ENCODE measurements around the gene GPBP1L1. TPM values are rescaled to one million over a fixed set of nuclear protein-coding genes. Genes with fewer than 3 reads are reported as not detected.

The GPBP1L1 gene
- total RNA-seq, 1 donor from 2014 or later, result 100 TPM

DNA sequence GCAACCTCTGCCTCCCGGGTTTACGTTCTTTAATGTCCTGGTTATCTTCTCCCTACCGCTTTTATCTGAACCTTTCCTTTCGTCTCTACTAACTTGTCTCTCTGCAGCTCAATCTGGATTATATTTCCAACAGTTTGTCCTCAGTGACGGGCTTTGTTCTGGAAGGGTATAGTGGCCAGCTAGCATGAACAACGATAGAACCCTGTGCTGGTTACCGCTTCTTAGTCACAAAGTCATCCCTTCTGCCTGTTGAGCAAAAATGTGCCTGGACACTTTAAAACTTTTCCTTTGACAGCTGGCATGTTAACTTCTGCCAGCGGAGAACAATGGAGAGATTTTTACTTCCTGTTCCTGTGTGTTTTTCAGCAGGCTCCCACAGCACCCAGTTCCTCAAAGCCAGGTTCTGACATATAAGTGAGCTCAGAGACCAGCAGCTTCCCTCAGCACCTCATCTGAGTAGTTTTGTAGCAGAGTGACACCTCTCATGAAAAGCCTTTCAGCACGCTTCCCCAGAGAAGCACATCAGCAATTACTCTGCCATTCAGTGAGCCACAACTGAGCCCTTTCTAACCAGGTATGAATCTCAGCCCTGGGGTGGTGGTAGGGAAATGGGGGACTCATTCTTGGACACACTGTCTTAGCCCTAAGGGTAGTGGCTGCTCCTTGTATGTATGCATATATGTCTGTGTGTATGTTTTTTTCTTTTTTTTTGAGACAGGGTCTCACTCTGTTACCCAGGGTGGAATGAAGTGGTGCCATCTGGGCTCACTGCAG, 38.9 kb downstream of the GPBP1L1 start:
- peaks cover 51% of the 10 kb centered on the region for H3K36me3 Mint-ChIP-seq (ENCODE audit: low read depth)
- H3K9me3 Mint-ChIP-seq, result no peaks in the 10 kb centered on the region
- H3K4me1 Mint-ChIP-seq (ENCODE audit: low read depth), result peaks cover 2% of the 10 kb centered on the region
- intact Hi-C loops (cut with micrococcal nuclease), result no loop called here
- no peak for DNase-seq (ENCODE audit: low spot score)
- no peaks in the 10 kb centered on the region for H3K27me3 Mint-ChIP-seq (ENCODE audit: low read depth)
- H3K4me3 Mint-ChIP-seq (ENCODE audit: low read depth), result no peak overlapping the region
- no peak overlapping the region for H3K27ac Mint-ChIP-seq

DNA sequence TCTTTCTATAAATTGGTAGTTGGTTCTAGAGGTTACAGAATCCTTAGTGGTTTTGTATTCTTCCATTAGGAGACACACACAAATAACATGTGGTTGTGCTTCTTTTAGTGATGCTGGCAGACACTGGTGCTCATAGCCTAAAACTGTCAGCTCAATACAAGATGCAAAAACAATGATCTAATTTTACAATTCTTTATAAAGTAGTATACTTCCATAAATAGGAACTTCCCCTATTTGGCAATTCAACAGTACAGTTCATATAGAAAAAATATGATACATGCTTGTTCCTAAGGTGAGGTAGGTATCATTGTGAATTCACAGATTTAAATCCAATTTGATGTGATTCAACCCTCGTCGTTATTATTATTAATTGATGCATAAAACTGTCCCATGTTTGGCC, 41.7 kb downstream of the GPBP1L1 start:
- no peaks in the 10 kb centered on the region for H3K9me3 Mint-ChIP-seq
- no peak overlapping the region for H3K27ac Mint-ChIP-seq
- H3K36me3 Mint-ChIP-seq (ENCODE audit: low read depth), result peaks cover 45% of the 10 kb centered on the region
- intact Hi-C loops (cut with micrococcal nuclease), result no loop called here
- H3K4me1 Mint-ChIP-seq (ENCODE audit: low read depth), result peaks cover 2% of the 10 kb centered on the region
- H3K4me3 Mint-ChIP-seq (ENCODE audit: low read depth), result no peak overlapping the region
- no peak for DNase-seq (ENCODE audit: low spot score)
- H3K27me3 Mint-ChIP-seq (ENCODE audit: low read depth), result no peaks in the 10 kb centered on the region

DNA sequence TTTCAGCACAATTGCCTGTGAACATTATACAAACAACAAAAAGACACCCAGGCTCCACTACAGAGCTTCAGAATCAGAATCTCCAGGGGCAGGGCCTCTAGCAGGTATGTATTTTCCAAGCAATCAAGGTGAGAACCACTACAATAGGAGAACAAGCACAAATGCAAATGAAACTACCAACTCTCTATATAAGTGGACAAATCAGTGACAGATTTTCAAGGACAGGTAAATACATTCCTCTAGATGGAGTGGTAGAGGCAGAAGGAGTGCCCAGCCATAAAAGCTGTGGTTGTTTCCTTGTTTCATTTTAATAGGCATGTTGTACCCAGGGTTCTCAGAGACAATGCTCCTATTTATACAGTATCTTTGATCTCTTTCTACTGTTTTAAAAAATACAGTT, 42.4 kb downstream of the GPBP1L1 start:
- intact Hi-C loops (cut with micrococcal nuclease), result no loop called here
- peaks cover 44% of the 10 kb centered on the region for H3K36me3 Mint-ChIP-seq (ENCODE audit: low read depth)
- H3K27ac Mint-ChIP-seq, result no peak overlapping the region
- H3K4me3 Mint-ChIP-seq (ENCODE audit: low read depth), result no peak overlapping the region
- DNase-seq (ENCODE audit: low spot score), result no peak
- H3K9me3 Mint-ChIP-seq, result no peaks in the 10 kb centered on the region
- no peaks in the 10 kb centered on the region for H3K27me3 Mint-ChIP-seq (ENCODE audit: low read depth)
- H3K4me1 Mint-ChIP-seq (ENCODE audit: low read depth), result peaks cover 2% of the 10 kb centered on the region

DNA sequence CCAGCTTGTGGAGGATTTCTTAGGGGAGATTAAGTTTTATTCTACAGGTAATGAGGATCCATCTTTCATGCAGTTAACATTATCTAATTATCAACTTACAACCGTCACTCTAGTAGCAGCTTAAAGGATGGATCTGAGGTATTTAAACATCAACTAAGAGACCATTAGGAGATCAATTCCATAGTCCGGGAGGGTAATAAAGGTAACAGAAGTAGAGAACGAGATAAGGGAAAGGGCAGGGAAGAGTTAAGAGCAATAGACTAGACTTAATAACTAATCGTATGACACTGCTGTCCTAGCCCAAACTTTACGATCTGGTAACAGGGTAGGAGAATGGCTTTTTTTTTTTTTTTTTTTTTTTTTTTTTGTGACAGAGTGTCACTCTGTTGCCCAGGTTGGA, 43.0 kb downstream of the GPBP1L1 start:
- no peaks in the 10 kb centered on the region for H3K27me3 Mint-ChIP-seq (ENCODE audit: low read depth)
- intact Hi-C loops (cut with micrococcal nuclease), result no loop called here
- H3K4me1 Mint-ChIP-seq (ENCODE audit: low read depth), result peaks cover 2% of the 10 kb centered on the region
- H3K4me3 Mint-ChIP-seq (ENCODE audit: low read depth), result no peak overlapping the region
- no peak overlapping the region for H3K27ac Mint-ChIP-seq
- no peak for DNase-seq (ENCODE audit: low spot score)
- H3K9me3 Mint-ChIP-seq, result no peaks in the 10 kb centered on the region
- peaks cover 42% of the 10 kb centered on the region for H3K36me3 Mint-ChIP-seq (ENCODE audit: low read depth)

DNA sequence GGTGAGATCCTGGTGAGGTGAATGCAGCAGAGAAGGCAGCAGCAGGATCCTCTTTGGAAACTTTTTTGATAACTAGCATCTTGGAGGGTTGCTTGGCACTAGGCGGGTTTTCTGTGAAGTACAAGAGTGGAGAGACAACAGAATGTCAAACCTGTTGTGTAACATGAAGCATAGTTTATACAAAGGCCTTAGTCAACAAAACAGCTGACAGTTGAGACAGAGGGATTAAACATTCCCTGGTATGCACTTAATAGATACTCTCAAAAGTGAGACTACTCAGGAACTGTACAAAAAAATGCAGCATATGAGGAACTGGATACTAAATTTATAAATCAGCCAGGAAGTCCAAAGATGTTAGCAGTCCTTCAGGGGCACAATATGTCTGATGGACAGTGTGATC, 46.0 kb downstream of the GPBP1L1 start:
- Mint-ChIP-seq H3K36me3 (ENCODE audit: low read depth) (peaks cover 27% of the 10 kb centered on the region), H3K27ac (peak overlapping the region; percentile 25)

DNA sequence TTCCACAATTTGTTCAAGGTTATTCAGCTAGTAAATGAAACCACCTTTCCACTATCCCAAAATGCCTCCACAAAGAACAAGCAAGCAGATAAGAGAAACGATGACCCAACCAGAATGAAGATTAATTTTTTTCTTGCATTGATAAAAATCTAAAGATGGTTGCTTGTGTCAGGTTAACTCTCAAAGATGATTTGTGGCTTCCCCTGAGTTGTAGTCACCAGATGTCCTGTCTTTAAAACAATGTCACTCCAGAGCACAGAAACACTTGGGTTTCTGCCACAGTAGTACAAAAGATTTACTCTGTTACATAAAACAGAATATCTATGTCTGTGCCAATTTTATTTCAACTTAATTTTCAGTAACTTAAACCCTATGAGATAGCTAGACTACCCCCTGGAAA, 51.1 kb downstream of the GPBP1L1 start:
- Mint-ChIP-seq H3K4me1 (ENCODE audit: low read depth) (no peaks in the 10 kb centered on the region), H3K27me3 (ENCODE audit: low read depth) (no peaks in the 10 kb centered on the region), H3K9me3 (no peaks in the 10 kb centered on the region), H3K27ac (no peak overlapping the region), H3K4me3 (ENCODE audit: low read depth) (no peak overlapping the region), H3K36me3 (ENCODE audit: low read depth) (peaks cover 36% of the 10 kb centered on the region)
- intact Hi-C loops (cut with micrococcal nuclease), result no loop called here
- no peak for DNase-seq (ENCODE audit: low spot score)

More for the DNA sequence above, 46.0 kb downstream of the GPBP1L1 start:
- no peak for DNase-seq (ENCODE audit: low spot score)
- Mint-ChIP-seq H3K4me1 (ENCODE audit: low read depth) (peaks cover 2% of the 10 kb centered on the region), H3K27me3 (ENCODE audit: low read depth) (no peaks in the 10 kb centered on the region), H3K9me3 (no peaks in the 10 kb centered on the region), H3K4me3 (ENCODE audit: low read depth) (no peak overlapping the region)
- intact Hi-C loops (cut with micrococcal nuclease), result no loop called here

DNA sequence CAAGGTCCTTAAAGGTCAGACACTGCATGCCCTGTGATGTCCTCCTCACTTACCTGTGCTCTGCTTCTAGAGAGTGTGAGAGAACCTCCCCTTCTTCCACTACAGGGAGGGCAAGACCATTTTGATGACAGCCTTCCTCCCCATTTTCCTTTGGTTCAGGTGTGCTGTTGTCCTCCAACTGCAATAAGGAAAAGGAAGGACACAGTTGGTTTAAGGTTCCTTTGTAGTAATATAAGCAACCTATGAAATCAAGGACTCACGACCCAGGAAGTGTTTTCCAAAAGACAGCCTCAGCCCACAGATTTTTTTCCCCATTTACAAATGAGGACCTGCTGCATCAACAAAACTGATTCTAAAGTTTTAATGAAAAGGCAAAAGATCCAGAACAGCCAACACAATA, 55.9 kb downstream of the GPBP1L1 start:
- intact Hi-C loops (cut with micrococcal nuclease), result no loop called here
- peaks cover 63% of the 10 kb centered on the region for H3K36me3 Mint-ChIP-seq (ENCODE audit: low read depth)
- H3K27ac Mint-ChIP-seq, result no peak overlapping the region
- H3K4me1 Mint-ChIP-seq (ENCODE audit: low read depth), result no peaks in the 10 kb centered on the region
- no peaks in the 10 kb centered on the region for H3K9me3 Mint-ChIP-seq
- H3K27me3 Mint-ChIP-seq (ENCODE audit: low read depth), result no peaks in the 10 kb centered on the region
- DNase-seq (ENCODE audit: low spot score), result no peak
- H3K4me3 Mint-ChIP-seq (ENCODE audit: low read depth), result no peak overlapping the region

DNA sequence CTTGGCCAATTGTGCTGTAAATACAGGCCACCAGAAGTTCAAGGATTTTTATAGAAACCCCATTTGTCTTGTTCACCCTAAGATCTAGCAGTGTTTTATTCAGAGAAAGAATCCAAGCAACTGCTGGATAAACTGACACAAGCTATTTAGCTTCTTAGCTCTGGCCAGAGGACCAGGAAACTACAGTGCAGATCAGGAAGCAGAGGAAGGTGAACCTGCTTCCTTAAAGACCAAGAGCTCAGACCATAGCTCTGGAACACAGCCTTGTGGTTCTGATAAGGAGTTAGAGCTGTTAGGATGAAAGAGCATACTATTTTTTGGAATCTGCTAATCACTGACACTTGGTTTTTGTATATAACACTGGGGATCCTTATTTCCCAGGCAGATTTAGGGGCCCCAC, 57.3 kb downstream of the GPBP1L1 start:
- H3K27me3 Mint-ChIP-seq (ENCODE audit: low read depth), result no peaks in the 10 kb centered on the region
- no peaks in the 10 kb centered on the region for H3K9me3 Mint-ChIP-seq
- no peak overlapping the region for H3K27ac Mint-ChIP-seq
- H3K4me1 Mint-ChIP-seq (ENCODE audit: low read depth), result no peaks in the 10 kb centered on the region
- intact Hi-C loops (cut with micrococcal nuclease), result no loop called here
- H3K4me3 Mint-ChIP-seq (ENCODE audit: low read depth), result no peak overlapping the region
- peaks cover 64% of the 10 kb centered on the region for H3K36me3 Mint-ChIP-seq (ENCODE audit: low read depth)
- DNase-seq (ENCODE audit: low spot score), result no peak

DNA sequence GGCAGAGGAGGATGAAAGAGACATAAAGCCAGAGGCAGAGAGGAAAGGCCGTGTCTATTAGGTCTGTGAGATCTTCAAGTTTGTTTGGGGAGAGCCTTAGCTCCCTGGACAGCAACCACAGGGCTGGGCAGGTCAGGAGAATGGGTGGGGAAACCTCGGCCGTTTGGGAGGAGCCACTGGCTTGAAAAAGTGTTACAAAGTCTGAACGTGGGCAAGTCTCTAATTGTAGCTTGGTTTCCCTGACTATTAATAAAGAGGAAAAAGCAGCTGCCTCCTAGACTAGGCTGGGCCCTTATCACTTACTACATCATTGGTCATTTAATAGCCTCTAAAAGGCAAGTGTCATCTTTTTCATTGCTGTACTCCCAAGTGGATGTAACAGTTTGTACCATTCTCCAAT, 62.4 kb downstream of the GPBP1L1 start, which contains the start of gene CCDC17:
TSS of gene CCDC17 (minus strand) at position 83 of the 400 bp plus-strand sequence. CDS start 145 bp downstream, outside the sequence.
- DNase-seq (ENCODE audit: low spot score), result no peak
- intact Hi-C loops (cut with micrococcal nuclease), result no loop called here
- H3K27me3 Mint-ChIP-seq (ENCODE audit: low read depth), result no peaks in the 10 kb centered on the region
- peaks cover 34% of the 10 kb centered on the region for H3K36me3 Mint-ChIP-seq (ENCODE audit: low read depth)
- no peaks in the 10 kb centered on the region for H3K9me3 Mint-ChIP-seq
- no peaks in the 10 kb centered on the region for H3K4me1 Mint-ChIP-seq (ENCODE audit: low read depth)
- no peak within 1 kb of the TSS for H3K27ac Mint-ChIP-seq
- no peak within 1 kb of the TSS for H3K4me3 Mint-ChIP-seq (ENCODE audit: low read depth)

DNA sequence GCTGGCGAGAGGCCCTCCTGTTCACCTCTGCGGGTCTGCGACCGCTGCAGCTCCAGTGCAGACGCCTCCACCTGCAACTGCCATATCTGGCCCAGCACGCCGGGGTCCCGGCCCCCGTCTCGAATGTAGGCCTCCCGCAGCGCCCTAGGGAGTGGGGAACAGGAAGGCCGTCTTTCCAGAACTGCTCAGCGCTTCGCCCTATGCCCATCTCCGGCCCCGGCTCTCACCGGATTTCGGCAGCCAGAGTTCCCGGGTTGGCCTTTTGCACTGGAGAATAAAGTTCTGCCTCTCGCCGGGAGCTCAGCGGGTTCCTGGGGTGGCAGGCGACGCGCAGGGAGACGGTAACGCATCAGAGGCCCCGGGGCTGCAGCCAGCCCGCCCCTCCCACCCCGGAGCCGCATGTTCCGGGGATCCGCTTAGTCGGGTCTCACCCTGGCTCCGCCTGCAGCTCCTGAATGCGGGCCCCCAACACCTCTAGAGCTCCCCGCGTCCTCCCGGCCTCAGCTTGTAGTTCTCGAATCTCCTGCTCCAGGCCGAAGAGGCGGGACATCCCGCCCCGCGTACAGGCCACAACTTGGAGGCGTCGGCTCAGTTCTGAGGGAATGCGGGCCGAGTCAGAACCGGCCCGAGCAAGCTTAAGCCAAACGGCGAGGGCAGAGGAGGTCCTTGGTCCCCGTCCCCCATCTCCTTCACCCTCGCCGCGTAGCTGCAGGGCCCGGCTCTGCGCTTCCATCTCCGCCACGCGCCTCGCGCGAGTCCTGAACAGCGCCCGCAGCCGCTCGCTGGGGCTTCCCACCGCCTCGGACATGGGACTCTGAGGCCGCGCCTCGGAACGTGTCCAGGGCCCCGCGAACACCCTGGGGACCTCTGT, 63.6 kb downstream of the GPBP1L1 start:
- intact Hi-C loops (cut with micrococcal nuclease), result no loop called here

DNA sequence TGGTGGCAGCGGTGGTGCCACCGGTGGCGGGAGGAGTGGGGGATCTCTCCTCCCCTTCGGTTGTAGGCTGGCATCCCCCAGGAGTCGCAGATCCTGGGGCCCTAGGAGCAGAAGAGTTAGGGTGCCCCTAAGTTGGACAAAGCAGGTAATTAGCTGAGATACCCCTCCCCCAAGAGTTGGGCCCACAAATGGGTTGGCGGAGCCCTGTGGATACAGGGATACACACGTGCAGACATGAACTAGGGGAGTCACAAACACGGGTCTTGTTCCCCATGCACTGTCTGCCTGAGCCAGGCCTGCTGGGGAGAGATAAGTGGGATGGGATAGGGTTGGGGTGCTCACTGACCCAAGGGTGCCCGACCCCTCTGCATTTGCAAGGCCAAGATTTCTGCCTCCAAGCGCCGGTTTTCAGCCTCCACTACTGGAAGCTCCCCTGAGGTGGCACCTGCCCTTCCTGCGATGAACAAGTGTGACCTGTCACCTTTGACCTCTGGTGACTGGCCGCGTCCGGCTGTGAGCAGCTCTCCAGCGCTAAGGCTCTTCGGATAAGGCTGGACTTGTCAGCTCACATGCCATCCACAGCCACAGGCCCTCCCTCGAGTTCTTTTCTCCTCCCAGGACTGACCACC, 64.3 kb downstream of the GPBP1L1 start:
- no peaks in the 10 kb centered on the region for H3K4me1 Mint-ChIP-seq (ENCODE audit: low read depth)
- H3K27me3 Mint-ChIP-seq (ENCODE audit: low read depth), result no peaks in the 10 kb centered on the region
- intact Hi-C loops (cut with micrococcal nuclease), result no loop called here
- no peak overlapping the region for H3K4me3 Mint-ChIP-seq (ENCODE audit: low read depth)
- H3K36me3 Mint-ChIP-seq (ENCODE audit: low read depth), result peaks cover 40% of the 10 kb centered on the region
- no peaks in the 10 kb centered on the region for H3K9me3 Mint-ChIP-seq
- no peak overlapping the region for H3K27ac Mint-ChIP-seq
- no peak for DNase-seq (ENCODE audit: low spot score)

More for the DNA sequence above, 63.6 kb downstream of the GPBP1L1 start:
- Mint-ChIP-seq H3K27me3 (ENCODE audit: low read depth) (no peaks in the 10 kb centered on the region), H3K9me3 (no peaks in the 10 kb centered on the region), H3K4me3 (ENCODE audit: low read depth) (no peak overlapping the region), H3K36me3 (ENCODE audit: low read depth) (peaks cover 40% of the 10 kb centered on the region), H3K27ac (no peak overlapping the region), H3K4me1 (ENCODE audit: low read depth) (no peaks in the 10 kb centered on the region)
- no peak for DNase-seq (ENCODE audit: low spot score)

DNA sequence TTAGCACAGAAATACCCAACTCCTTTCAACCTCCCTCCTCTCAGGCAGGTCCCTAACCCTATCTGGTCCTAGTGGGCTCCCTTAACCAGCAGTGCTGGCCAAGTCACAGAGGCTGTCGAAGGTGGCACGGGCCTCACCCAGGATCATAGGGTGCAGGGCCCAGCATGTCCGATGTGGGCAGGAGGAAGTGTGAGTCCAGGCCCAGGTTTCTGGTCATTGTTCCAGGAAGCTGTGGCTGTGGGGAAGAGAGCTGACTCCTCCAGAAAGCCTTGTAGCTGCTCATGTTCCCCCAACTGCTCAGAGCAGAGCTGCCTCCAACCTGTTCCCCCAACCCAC, 64.9 kb downstream of the GPBP1L1 start:
- H3K27me3 Mint-ChIP-seq (ENCODE audit: low read depth), result no peaks in the 10 kb centered on the region
- H3K36me3 Mint-ChIP-seq (ENCODE audit: low read depth), result peaks cover 43% of the 10 kb centered on the region
- H3K4me3 Mint-ChIP-seq (ENCODE audit: low read depth), result no peak overlapping the region
- no peak overlapping the region for H3K27ac Mint-ChIP-seq
- intact Hi-C loops (cut with micrococcal nuclease), result no loop called here
- DNase-seq (ENCODE audit: low spot score), result no peak
- no peaks in the 10 kb centered on the region for H3K9me3 Mint-ChIP-seq
- no peaks in the 10 kb centered on the region for H3K4me1 Mint-ChIP-seq (ENCODE audit: low read depth)

Data from activated T-helper 2 cell treated with anti-CD3 and anti-CD28 coated beads, Interferon-gamma antibody, Interleukin-2, Interleukin-4, amounts not matched to agents 10 μg/mL and 5 μg/mL and 100 μg/mL, durations not matched to agents 14 hours and 24 hours and 36 hours (primary cell).